NCI-H2171 (cell line): Measurements from ENCODE around the gene AMMECR1L.
"Not testable (repeated sequence)": the region's sequence is repeated elsewhere in the genome, so short reads cannot be mapped to it uniquely, and the experiment has no call there.

ENCODE experiments used
- DNase-seq: peaks from one replicate; lab custom pipeline; 2025; lab: John Stamatoyannopoulos, UW

The AMMECR1L gene

GRCh38 chr2:127841466-127842178 lies 44.1 kb downstream of the AMMECR1L start:
- DNase-seq = no peak

DNA sequence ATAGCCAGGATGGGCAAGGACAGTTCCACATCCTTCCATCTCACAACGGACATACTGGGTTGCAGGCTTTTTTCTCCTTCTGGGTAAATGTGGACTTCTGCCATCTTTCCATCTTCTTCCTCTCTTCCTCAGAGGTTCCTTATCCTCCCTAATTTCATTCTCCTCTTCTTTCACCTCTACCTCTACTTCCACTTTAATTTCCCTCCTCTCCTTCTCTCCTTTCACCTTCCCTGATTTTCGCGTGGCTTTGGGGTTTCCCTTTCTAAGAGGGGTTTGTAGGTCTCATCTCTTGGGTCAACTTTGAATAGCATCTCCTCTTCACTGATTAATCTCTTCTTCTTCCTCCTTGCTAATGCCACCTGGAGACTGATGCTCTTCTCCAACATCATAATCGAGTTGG lies 44.9 kb downstream of the AMMECR1L start:
- DNase-seq = no peak

- no peak for DNase-seq
Measured at GRCh38 chr2:127834951-127835350, 50.8 kb downstream of the AMMECR1L start.

- DNase-seq = no peak
Measured at GRCh38 chr2:127829845-127830246, 55.9 kb downstream of the AMMECR1L start.

DNA sequence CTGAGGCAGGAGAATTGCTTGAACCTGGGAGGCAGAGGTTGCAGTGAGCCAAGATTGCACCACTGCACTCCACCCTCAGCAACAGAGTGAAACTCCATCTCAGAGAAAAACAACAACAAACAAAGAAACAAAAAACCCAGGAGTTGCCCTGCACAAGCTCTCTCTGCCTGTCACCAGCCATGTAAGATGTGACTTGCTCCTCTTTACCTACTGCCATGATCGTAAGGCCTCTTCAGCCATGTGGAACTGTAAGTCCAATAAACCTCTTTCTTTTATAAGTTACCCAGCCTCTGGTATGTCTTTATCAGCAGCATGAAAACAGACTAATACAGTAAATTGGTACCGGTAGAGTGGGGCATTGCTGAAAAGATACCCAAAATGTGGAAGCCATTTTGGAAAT lies 59.0 kb downstream of the AMMECR1L start:
- not testable (repeated sequence) for DNase-seq

- DNase-seq = no peak
Measured at GRCh38 chr2:127826047-127826446, 59.7 kb downstream of the AMMECR1L start.

GRCh38 chr2:127820080-127820668 lies 65.6 kb downstream of the AMMECR1L start:
- DNase-seq = no peak

- no peak for DNase-seq
Measured at GRCh38 chr2:127818794-127819425, 66.8 kb downstream of the AMMECR1L start.

DNA sequence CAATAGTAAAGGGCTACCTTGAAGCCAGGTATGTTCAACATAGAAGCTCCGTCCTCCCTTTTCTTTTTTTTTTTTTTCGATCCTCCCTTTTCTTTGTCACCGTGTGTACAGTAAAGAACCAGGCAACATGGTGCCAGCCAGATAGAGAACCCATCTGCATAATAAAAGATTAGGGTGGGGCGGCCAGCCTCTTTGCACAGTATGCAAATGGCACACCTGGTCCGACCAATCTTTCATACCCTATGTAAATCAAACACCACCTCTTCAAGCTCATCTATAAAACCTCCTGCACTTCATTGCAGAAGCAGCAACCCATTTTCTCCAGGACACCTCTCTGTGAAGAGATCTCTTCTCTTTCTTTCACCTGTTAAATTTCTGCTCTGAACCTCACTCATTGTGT lies 67.5 kb downstream of the AMMECR1L start:
- no peak for DNase-seq

DNA sequence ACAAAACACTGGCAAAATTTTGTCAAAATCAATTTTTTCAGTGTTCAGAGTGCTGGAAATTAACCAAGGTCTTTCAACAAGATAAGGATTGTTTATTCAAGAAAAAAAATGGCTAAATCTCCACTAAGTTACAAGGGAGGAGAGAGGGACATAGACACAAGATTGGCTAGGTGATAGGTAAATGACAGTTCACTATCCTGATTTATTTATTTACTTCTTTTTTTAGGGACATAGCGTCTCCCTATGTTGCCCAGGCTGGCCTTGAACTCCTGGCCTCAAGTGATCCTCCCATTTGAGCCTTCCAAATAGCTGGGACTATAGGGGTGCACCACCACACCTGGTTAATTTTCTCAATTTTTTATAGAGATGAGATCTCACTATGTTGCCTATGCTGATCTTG lies 71.1 kb downstream of the AMMECR1L start:
- DNase-seq = no peak

- DNase-seq = not testable (repeated sequence)
Measured at GRCh38 chr2:127812441-127812840, 73.3 kb downstream of the AMMECR1L start.
